Measurements from ENCODE around the gene RBM41.
"Not testable (repeated sequence)": the region's sequence is repeated elsewhere in the genome, so short reads cannot be mapped to it uniquely, and the experiment has no call there.

RBM41 gene

GRCh38 chrX:107118322-107119147 lies at the start of gene RBM41:
RBM41 (minus strand) TSS chrX:107118822; CDS start chrX:107118773, 49 bp downstream.
- TF ChIP-seq YY1 (IDR thresholded peaks at IDR 0.05; ENCODE audit: insufficient read depth, insufficient read length) (no peak), SUZ12 (IDR thresholded peaks at IDR 0.05; ENCODE audit: extremely low read depth, insufficient read depth, insufficient read length) (no peak), ZNF274 (IDR thresholded peaks at IDR 0.05; ENCODE audit: low read depth, low read length) (no peak)
- peaks cover 31% of the 10 kb centered on the region for H3K36me3 ChIP-seq (ENCODE audit: insufficient read depth, insufficient read length, low read length)

GRCh38 chrX:107168257-107168656 lies 49.6 kb upstream of the RBM41 start:
- Histone ChIP-seq H3K9me3 (ENCODE audit: insufficient read depth, low read length) (no peaks in the 10 kb centered on the region), H3K36me3 (ENCODE audit: insufficient read depth, insufficient read length, low read length) (no peaks in the 10 kb centered on the region), H3K4me3 (ENCODE audit: insufficient read length, low read depth) (no peak overlapping the region), H3K9ac (ENCODE audit: insufficient read length, low read depth) (no peak overlapping the region), H3K27me3 (ENCODE audit: insufficient read depth, insufficient read length) (no peaks in the 10 kb centered on the region), H3K4me1 (ENCODE audit: insufficient read depth, insufficient read length) (no peaks in the 10 kb centered on the region)
- no peak for DNase-seq (ENCODE audit: low read depth, low spot score)
- no peak for TF ChIP-seq SUZ12 (IDR thresholded peaks at IDR 0.05; ENCODE audit: extremely low read depth, insufficient read depth, insufficient read length)
- TF ChIP-seq YY1 (IDR thresholded peaks at IDR 0.05; ENCODE audit: insufficient read depth, insufficient read length): no peak
- no peak for TF ChIP-seq ZNF274 (IDR thresholded peaks at IDR 0.05; ENCODE audit: low read depth, low read length)

More at GRCh38 chrX:107118322-107119147, at the start of gene RBM41:
- DNase-seq (ENCODE audit: low read depth, low spot score): peak; percentile 76
- no peaks in the 10 kb centered on the region for H3K9me3 ChIP-seq (ENCODE audit: insufficient read depth, low read length)
- no peaks in the 10 kb centered on the region for H3K27me3 ChIP-seq (ENCODE audit: insufficient read depth, insufficient read length)
- H3K4me1 ChIP-seq (ENCODE audit: insufficient read depth, insufficient read length): no peaks in the 10 kb centered on the region
- H3K4me3 ChIP-seq (ENCODE audit: insufficient read length, low read depth): peak within 1 kb of the TSS; percentile 80
- H3K9ac ChIP-seq (ENCODE audit: insufficient read length, low read depth): peak within 1 kb of the TSS; percentile 90

- no peak for DNase-seq (ENCODE audit: low read depth, low spot score)
- Histone ChIP-seq H3K27me3 (ENCODE audit: insufficient read depth, insufficient read length) (no peaks in the 10 kb centered on the region), H3K36me3 (ENCODE audit: insufficient read depth, insufficient read length, low read length) (no peaks in the 10 kb centered on the region), H3K9me3 (ENCODE audit: insufficient read depth, low read length) (no peaks in the 10 kb centered on the region), H3K4me1 (ENCODE audit: insufficient read depth, insufficient read length) (no peaks in the 10 kb centered on the region), H3K4me3 (ENCODE audit: insufficient read length, low read depth) (no peak overlapping the region), H3K9ac (ENCODE audit: insufficient read length, low read depth) (no peak overlapping the region)
- TF ChIP-seq SUZ12 (IDR thresholded peaks at IDR 0.05; ENCODE audit: extremely low read depth, insufficient read depth, insufficient read length) (no peak), YY1 (IDR thresholded peaks at IDR 0.05; ENCODE audit: insufficient read depth, insufficient read length) (no peak), ZNF274 (IDR thresholded peaks at IDR 0.05; ENCODE audit: low read depth, low read length) (no peak)
These were observed 48.7 kb upstream of the RBM41 start for GRCh38 chrX:107167163-107167921.

- not testable (repeated sequence) for H3K27me3 ChIP-seq (ENCODE audit: insufficient read depth, insufficient read length); H3K9ac ChIP-seq (ENCODE audit: insufficient read length, low read depth); H3K4me3 ChIP-seq (ENCODE audit: insufficient read length, low read depth); H3K4me1 ChIP-seq (ENCODE audit: insufficient read depth, insufficient read length); H3K36me3 ChIP-seq (ENCODE audit: insufficient read depth, insufficient read length, low read length); H3K9me3 ChIP-seq (ENCODE audit: insufficient read depth, low read length); DNase-seq (ENCODE audit: low read depth, low spot score)
These were observed 39.0 kb upstream of the RBM41 start for GRCh38 chrX:107157618-107158017.

- H3K36me3 ChIP-seq (ENCODE audit: insufficient read depth, insufficient read length, low read length); H3K27me3 ChIP-seq (ENCODE audit: insufficient read depth, insufficient read length); DNase-seq (ENCODE audit: low read depth, low spot score); H3K4me1 ChIP-seq (ENCODE audit: insufficient read depth, insufficient read length); H3K9me3 ChIP-seq (ENCODE audit: insufficient read depth, low read length); H3K9ac ChIP-seq (ENCODE audit: insufficient read length, low read depth): not testable (repeated sequence)
- peak overlapping the region; percentile 21 for H3K4me3 ChIP-seq (ENCODE audit: insufficient read length, low read depth)
These were observed 37.2 kb upstream of the RBM41 start for GRCh38 chrX:107155621-107156430.

- Histone ChIP-seq H3K9me3 (ENCODE audit: insufficient read depth, low read length) (no peaks in the 10 kb centered on the region), H3K27me3 (ENCODE audit: insufficient read depth, insufficient read length) (no peaks in the 10 kb centered on the region), H3K36me3 (ENCODE audit: insufficient read depth, insufficient read length, low read length) (no peaks in the 10 kb centered on the region), H3K9ac (ENCODE audit: insufficient read length, low read depth) (peak overlapping the region; percentile 26), H3K4me3 (ENCODE audit: insufficient read length, low read depth) (peak overlapping the region; percentile 21), H3K4me1 (ENCODE audit: insufficient read depth, insufficient read length) (no peaks in the 10 kb centered on the region)
- DNase-seq (ENCODE audit: low read depth, low spot score): no peak
- TF ChIP-seq YY1 (IDR thresholded peaks at IDR 0.05; ENCODE audit: insufficient read depth, insufficient read length): no peak
- TF ChIP-seq ZNF274 (IDR thresholded peaks at IDR 0.05; ENCODE audit: low read depth, low read length): no peak
- no peak for TF ChIP-seq SUZ12 (IDR thresholded peaks at IDR 0.05; ENCODE audit: extremely low read depth, insufficient read depth, insufficient read length)
These were observed 36.4 kb upstream of the RBM41 start for GRCh38 chrX:107154787-107155620.

Data from NT2/D1 (cell line).